HG03571 (cell line): ENCODE data around the gene NEAT1.
A peak's percentile ranks its signal among the peaks of the same experiment; 100 is the strongest.

ENCODE experiments used
- ATAC-seq: cut with Tn5 transposase; IDR thresholded peaks from one replicate; pipeline ENCODE4 v1.9.1; 2021; ENCODE audit not compliant: unreplicated experiment

NEAT1 gene

DNA sequence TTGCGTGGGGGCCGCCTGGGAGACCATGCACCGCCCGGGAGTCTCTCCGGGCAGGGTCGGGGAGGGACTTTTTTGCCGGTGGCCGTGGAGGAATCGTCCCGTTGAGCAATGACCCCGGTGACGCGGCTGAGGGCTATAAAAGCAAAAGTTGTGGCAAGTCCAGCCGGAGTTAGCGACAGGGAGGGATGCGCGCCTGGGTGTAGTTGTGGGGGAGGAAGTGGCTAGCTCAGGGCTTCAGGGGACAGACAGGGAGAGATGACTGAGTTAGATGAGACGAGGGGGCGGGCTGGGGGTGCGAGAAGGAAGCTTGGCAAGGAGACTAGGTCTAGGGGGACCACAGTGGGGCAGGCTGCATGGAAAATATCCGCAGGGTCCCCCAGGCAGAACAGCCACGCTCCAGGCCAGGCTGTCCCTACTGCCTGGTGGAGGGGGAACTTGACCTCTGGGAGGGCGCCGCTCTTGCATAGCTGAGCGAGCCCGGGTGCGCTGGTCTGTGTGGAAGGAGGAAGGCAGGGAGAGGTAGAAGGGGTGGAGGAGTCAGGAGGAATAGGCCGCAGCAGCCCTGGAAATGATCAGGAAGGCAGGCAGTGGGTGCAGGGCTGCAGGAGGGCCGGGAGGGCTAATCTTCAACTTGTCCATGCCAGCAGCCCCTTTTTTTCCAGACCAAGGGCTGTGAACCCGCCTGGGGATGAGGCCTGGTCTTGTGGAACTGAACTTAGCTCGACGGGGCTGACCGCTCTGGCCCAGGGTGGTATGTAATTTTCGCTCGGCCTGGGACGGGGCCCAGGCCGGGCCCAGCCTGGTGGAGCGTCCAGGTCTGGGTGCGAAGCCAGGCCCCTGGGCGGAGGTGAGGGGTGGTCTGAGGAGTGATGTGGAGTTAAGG, at the start of gene NEAT1:
NEAT1 (plus strand) TSS at position 166 of the 883 bp plus-strand sequence.
- ATAC-seq = no peak

DNA sequence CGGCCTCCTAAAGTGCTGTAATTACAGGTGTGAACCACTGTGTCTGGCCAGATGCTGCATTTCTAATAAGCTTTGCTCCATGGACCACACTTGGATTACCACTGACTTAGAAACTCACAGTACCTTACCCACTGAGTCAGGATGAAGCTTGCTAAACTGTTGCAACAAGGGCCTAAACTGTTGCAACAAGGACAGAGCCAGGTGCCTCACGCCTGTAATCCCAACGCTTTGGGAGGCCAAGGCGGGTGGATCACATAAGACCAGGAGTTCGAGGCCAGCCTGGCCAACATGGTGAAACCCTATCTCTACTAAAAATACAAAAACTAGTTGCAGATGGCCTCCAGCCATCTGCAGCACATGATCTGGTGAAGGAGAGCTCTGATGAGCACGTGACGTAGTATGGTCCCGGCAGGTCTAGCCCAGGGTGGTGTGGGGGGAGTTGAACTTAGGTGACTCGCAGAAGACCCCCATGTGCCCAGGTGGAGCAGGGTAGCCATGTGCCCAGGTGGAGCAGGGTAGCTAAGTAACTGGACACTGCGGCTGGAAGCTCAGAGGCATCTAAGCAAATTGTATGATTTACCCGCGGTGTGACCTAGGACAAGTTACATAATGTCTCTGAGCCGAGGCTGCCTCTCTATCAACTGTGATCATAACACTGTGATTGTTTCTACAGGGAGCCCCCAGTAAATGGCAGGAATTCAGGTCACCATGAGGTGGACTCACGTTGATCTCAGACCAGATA, 48.6 kb upstream of the NEAT1 start:
- ATAC-seq = no peak

DNA sequence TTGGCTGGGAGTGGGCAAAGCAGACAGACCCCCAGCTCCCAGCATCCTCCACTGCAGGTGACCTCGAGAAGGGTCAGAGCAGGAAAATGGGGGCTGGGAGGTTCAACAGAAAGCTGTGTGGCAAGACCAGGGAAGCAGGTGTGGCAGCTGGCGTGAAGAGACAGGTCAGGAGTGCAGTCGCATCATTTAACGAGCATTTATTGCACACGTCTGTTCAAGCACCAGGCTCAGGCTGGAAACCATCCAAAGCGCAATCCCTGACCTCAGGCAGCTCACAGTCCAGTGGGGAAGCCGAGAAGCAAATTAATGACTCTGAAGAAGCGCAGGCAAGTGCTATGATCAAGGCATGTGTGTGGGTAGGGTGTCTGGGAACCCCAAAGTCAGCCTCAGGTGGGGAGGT, 47.6 kb upstream of the NEAT1 start:
- ATAC-seq = no peak

DNA sequence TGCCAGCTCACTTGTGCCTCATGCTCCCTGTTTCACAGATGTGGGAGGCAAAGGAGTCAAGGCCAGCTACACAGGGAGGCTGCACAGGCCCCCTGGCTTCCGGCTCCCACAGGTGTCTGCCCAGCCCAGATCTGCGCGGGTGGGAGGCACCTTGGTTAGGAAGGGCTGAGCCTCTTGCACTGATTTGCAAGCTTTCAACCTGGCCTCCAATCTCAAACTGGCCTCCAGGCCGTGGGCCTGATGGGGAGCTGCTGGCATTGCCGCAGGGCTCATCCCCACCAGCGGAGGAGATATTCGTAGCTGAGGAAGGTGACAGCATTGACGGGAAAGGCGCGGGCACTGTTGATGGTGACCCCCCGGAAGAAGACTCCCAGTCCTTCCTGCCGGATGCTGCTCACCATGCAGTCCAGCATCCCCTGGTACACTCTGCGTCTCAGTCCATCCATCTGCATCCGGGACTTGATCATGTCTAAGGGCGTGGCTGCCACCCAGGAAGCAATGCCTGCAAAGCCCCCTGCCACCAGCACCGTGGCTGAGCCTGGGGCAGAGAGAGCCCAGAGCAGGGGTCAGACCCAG, 46.4 kb upstream of the NEAT1 start:
- ATAC-seq = no peak

DNA sequence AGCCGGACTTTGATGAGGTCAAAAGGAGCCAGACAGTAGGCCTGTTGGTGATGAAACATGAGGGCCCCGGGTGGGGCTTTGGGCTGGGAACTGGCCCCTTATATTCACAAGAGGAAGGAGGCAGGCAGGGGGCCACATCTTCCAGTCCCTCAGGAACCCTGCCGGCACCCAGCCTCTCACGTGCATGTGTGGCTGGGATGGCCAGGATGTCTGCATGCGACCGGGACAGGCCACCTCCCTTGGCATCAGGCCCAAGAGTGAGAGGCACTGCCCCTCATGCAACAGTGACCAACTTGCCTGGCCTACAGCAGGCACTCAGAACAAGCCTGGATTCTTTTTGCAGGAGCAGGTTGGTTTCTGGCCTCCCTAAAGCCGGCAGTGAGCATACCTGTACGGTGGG, 45.6 kb upstream of the NEAT1 start:
- no peak for ATAC-seq

DNA sequence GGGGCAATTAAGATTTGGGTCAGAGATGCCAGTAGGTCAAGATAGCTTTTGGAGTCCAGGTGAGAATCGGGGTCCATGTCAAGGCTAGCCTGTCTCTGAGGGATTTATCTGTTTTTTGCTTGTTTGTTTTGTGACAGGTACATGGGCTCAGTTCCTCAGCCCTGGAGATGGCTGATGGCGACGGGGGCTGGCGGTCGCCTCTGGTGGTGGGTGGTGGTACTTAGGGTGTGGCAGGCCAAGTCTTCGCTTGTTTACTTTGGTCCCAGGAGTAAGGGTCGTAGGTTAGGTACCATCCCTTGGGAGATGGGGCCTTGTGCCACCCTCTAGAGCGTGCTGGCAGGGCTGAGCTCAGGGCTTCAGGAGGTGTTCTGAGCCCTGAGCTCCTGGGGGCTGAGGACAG, 44.8 kb upstream of the NEAT1 start:
- no peak for ATAC-seq

DNA sequence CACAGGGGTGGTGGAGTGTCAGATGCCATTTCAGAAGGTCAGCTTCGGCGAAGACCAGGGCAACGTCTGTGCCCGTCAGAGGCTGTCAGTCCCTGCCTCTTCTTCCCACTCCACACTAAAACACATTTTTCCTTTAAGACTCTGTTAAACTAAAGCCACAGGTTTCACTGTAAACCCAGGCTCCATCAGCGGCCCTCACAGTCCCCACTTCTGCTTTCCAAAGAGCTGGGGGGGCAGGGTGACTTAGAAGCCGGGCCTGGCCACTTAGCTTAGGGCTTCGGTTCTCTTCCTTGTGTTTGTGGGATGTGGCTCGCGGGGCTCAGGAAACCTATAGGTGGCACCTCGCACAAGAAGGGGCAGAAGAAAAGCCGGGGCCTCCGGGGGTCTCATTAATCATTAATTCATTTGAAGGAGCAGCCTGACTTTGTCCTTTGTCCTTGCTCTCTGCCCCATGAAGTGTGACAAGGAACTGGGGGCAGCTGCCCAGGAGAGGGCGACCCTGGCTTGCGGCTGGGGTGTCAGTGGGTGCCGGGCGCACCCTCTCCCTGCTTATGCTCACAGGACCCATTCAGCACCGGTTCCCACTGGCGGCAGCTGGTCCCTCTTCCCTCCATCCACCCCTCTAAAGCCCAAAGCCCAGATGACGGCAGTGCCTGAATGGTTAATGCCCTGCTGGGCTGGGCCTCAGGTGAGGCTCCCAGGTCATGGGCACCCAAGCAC, 44.2 kb upstream of the NEAT1 start:
- ATAC-seq = no peak

DNA sequence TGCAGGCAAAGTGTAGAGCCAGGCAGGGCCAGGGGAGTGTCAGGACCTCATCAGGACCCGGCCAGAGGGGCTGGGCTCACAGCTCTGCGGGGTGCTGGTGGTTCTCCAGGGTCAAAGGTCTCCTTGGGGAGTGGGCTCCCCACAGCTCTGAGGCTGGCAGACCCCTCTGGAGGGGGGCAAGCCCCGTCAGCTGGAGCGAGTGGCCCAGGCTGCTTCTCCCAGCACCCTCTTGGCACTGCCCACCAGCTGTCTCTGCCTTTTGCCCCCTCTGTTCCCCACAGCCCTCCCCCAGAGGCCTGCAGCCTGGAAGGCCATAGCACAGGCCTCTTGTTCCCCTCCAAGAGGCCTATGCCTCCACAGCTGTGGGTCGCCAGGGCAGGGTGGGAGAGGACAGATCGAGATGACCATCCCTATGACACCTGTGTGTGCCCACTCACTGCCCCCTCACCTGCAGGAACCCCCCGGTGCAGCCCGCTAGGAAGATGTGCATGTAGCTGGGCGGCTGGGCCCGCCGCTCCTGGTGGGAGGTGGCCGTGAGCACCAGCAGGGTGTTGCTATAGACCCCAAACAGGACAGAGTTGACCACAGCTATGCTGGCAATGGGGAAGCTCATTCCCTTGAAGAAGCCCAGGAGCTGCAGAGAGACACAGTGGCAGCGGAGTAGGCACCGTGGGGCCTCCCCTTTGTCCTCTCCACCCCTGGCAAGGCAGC, 43.5 kb upstream of the NEAT1 start:
- no peak for ATAC-seq

DNA sequence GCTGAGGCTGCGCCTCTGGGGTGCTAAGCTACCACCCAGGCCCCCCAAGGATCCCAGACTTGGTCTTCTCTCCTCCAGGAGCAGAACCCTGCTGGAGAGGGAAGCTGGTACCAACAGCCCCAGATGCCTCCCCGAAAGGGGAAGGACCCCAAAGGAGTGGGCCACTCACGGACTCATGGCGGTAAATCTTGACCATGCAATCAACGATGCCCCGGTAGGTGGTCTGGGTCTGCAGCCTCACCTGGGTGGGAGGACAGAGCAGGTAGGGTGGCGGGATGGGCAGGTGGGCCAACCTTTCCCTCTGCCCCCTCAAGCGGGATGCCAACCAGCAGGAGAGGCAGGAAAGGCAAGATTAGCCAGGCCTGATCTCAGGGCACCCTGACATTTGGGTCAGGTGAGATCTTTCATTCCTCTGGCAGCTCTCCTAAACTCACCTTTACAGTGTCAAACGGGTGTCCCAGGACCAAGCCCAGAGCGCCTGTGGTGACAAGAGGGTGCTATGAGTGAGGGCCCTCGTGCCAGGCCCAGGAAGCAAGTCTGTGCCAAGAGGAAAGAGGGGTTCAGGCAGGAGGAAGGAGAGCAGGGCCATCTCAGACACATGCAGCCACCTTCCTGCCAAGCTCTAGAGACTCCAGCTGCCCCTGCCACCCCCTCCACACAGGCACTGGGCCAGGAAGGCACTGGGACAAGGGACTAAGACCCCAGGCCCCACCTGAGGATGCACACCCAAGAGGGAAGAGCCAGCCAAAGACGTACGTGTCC, 42.7 kb upstream of the NEAT1 start:
- no peak for ATAC-seq

DNA sequence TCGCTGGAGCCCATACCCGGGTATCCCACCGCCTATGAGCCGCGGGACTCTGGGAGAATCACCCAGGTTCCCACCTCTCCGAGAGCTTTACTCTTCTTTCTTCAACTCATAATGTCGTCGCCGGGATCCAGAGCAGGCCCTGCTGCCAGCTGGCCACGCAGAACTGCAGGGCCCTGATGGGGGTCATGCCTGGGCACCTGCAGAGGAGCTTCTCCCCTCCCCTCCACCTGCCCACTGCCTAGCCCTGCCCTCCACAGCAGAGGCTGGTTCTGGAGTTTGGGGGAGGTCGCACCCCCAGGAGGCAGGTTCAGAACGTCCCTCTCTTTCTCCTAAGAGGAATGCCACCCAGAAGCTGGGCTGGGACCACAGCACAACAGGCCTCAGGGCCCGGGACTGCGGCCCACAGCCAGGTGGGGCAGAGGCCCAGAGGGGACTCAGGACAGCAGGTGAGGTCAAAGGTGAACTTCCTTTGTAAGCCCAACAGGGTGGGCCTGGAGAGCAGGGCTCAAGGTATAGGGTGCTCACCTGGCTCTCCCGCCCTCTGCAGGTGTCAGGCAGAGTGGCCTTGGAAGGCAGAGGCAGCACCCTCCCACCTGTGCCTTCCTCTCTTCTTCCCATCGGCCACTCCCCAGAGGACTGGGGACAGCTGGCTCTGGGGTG, 42.0 kb upstream of the NEAT1 start:
- ATAC-seq = no peak

DNA sequence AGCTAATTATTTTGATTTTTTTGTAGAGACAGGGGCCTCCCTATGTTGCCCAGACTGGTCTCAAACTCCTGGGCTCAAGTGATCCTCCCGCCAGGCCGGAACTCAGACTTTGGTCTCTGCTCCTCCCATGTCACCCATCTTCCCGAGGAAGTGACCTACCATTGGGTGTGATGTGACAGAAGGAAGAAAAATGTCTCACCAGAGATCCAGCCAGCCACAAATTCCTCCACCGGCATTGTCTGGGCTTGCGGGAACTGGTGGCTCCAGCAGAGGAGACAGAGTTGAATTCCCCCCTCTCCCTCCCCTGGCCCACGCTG, 40.9 kb upstream of the NEAT1 start:
- ATAC-seq = no peak

DNA sequence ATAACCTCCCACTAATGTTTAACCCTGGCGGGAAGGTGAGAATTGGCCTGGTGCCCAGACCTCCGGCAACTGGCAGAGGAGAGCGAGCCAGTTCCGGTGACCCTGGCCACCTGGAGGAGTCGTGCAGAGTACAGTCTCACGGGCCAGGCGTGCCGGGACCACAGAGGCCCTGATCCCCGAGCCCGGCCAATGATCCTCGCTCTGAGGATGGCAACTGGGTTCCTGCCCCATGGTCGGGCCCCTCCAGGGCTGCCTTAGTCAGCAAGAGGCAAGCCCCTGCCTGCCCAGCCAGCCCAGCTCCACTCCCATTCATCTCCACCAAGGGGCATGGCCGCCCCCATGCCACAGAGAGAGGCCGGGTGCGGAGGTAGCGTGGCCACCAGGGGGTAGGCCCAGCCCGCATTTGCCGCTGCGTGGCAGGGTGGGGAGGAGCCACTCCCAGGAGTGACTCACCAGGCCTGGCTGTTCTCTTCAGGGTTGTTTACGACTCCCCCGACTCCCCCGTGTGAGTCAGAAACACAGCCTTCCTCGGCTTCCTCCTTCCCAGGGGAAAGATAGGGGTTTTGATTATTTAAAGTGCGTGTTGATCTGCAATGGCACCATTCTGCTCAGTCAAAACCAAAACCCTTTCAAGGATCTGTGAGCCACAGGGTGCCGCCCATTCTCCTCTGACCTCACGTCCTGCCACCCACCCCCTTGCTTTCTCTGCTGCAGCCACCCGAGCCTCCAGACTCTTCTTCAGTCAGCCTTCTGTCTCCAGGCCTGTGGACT, 40.4 kb upstream of the NEAT1 start, which contains the start of gene SLC25A45:
SLC25A45 (minus strand) TSS at position 614 of the 771 bp plus-strand sequence. CDS start 695 bp downstream, outside the sequence.
- ATAC-seq = peak; percentile 51

DNA sequence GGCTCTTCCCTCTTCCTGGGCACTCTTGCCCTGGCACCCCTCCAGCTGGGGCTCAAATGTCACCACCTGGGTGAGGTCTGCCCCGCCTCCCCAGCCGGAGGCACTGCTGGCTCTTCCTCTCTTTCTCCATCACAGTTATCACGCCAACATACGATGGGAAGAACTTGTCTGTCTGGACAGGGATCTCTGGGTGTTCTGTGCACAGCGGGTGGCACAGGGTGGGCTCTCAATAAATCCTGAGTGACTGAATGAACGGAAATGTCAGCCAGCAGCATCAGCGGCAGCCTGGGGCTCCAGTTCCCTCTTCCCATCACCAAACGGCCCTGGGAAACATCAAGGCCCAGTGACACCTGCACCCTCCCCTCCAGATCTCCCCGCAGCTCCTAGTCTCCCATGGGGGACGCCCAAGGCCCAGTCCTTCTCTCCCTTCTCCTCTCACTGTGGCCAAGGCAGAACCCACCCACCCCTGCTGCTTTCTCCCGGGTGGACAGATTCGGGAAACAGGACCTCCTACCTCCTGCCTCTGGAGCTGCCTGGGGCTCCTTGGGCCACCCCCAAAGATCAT, 39.7 kb upstream of the NEAT1 start:
- no peak for ATAC-seq

DNA sequence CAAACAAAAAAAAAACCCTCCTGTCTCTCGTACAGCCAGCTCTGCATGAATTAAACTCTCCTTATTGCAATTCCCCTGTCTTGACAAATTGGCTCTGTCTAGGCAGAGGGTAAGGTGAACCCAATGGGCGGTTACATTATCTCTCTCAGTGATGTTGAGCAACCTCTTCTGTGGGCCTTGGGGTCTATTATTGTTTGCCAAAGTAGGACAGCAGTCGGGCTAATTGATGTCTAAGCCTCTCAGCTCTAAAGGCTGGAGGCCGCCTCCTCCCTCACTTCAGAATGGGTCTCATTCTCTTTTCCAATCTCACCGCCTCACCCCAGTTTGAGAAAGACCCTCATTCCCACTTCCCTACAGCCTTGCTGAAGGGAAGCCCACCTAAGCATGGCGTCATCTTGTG, 38.8 kb upstream of the NEAT1 start:
- no peak for ATAC-seq

DNA sequence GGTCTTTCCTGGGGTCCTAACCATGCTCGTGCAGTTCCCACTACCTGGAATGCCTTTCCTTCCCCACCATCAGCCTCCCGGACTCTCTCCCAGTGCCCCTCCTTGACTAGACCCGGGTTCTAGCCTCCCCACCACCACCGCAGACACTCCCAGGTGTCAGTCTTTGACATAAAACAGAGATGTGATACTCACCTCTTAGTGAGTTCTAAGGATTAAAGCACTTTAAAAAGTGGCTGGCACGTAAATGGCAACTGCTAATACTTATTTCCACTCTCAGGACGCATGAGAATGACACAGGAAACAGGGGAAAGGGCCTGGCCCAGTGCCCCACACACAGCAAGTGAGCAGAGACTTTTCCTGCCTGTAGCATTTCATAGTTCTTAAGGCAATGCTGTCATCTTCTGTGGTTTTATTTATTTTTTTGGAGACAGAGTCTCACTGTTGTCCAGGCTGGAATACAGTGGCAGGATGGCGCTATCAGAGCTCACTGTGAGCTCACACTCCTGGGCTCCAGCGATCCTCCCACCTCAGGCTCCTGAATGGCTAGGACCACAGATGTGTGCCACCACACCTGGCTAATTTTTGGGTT, 38.2 kb upstream of the NEAT1 start:
- no peak for ATAC-seq

DNA sequence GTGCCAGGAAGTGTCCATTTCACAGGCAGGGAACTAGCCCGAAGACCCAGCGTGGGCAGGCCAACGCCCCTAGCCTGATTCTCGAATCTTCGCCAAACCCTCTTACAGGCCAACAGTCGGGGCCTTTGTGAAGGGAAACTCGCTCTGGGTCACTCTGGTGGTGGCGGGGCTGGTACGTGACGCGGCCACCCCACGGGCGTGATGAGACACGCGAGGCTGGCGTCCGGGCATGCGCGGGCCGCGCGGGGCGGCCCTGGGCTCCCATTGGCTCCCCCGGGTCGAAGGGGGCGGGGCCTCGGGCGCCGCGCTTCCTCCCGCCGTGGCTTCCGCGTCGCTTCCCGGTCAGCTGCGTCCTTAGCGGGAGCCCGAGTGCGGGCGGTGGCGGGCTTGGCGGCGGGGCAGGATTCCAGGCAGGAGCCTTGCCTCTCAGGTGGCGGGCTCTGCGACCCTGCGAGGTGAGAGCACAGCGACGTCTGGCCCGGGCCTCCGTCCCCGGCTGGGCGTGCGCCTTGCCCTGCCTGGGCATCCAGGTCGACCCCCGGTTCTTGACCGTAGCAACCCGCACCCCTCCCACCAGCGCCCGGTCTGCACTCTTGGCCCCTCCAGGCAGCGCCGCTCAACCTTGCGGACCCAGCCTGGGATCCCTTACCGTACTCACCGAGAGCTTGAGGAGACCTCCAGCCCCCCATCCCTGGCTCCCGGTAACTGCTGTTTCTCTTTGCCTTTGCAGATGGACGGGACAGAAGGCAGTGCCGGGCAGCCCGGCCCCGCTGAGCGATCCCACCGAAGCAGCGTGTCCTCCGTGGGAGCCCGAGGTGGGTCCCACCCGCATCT, 36.1 kb upstream of the NEAT1 start, which contains the start of gene FRMD8:
FRMD8 (plus strand) TSS at position 331 of the 834 bp plus-strand sequence; CDS start at position 731, 400 bp downstream.
- peak; percentile 34 for ATAC-seq

DNA sequence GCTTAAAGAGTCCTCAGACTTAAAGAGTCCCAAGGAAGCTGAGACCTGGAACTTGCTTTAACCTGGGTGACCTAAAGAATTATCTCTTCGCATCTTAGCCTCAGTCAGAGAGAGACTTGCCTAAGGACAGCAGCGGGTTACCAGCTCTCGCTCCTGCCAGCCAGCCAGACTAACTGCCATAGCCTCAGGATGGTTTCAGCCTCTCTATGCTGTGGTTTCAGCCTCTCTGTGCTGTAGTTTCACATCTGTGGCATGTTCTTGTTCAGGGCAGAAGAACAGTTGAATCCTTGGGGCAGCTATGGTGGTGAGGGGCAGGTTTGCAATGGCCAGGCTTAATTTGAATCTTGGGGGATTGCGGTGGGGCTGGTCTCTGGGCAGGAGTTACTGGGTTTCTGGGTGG, 33.9 kb upstream of the NEAT1 start:
- ATAC-seq = no peak
